GM23338 (cell line): ENCODE data around the gene NOS2.
"Not testable (repeated sequence)": the region's sequence is repeated elsewhere in the genome, so short reads cannot be mapped to it uniquely, and the experiment has no call there.

Experiments
- EZH2 ChIP-seq: fragments of 200-600 bp; sonication (generic); IDR thresholded peaks from one replicate; pipeline ENCODE4 v1.8.0; 2017; ENCODE audit warnings: antibody characterized with exemption, mild to moderate bottlenecking, low read depth; ENCODE audit not compliant: unreplicated experiment
- TF ChIP-seq, protein P1 (sequence below), 2 experiments: fragments of 200-600 bp in 1 of 2; sonication (generic) in 1 of 2; conservative IDR thresholded peaks; 2 replicates each; pipeline versions ENCODE4 v1.5.1 to v1.6.1; 2016 to 2017; ENCODE audit warnings: antibody characterized with exemption in 2 of 2, low read depth in 2 of 2, mild to moderate bottlenecking in 2 of 2, moderate library complexity in 1 of 2
- TF ChIP-seq, protein P2 (sequence below): IDR thresholded peaks from 2 replicates; pipeline ENCODE4 v1.6.1; 2016; ENCODE audit warnings: antibody characterized with exemption
- TF ChIP-seq, protein P3 (sequence below): IDR thresholded peaks from one replicate; pipeline ENCODE4 v1.6.1; 2018; ENCODE audit warnings: antibody characterized with exemption; ENCODE audit not compliant: unreplicated experiment

DNA sequence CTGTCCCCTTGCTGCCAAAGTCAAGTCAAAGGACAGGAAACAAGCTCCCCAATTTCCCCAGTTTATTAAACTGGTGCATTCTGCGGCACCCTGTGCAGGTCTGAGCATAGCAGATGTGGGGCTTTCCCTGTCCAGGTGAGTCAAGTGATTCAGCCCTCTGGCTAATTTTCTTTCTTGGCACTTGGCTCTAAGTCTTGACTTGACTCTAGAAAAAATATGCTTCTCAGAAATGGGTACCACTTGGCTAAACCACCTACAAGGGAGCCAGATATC, 40.0 kb upstream of the NOS2 start:
- TF ChIP-seq, protein P1, sequence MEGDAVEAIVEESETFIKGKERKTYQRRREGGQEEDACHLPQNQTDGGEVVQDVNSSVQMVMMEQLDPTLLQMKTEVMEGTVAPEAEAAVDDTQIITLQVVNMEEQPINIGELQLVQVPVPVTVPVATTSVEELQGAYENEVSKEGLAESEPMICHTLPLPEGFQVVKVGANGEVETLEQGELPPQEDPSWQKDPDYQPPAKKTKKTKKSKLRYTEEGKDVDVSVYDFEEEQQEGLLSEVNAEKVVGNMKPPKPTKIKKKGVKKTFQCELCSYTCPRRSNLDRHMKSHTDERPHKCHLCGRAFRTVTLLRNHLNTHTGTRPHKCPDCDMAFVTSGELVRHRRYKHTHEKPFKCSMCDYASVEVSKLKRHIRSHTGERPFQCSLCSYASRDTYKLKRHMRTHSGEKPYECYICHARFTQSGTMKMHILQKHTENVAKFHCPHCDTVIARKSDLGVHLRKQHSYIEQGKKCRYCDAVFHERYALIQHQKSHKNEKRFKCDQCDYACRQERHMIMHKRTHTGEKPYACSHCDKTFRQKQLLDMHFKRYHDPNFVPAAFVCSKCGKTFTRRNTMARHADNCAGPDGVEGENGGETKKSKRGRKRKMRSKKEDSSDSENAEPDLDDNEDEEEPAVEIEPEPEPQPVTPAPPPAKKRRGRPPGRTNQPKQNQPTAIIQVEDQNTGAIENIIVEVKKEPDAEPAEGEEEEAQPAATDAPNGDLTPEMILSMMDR (conservative IDR thresholded peaks at IDR 0.05; ENCODE audit: low read depth in 2 of 2): not testable (repeated sequence)
- TF ChIP-seq, protein P2, sequence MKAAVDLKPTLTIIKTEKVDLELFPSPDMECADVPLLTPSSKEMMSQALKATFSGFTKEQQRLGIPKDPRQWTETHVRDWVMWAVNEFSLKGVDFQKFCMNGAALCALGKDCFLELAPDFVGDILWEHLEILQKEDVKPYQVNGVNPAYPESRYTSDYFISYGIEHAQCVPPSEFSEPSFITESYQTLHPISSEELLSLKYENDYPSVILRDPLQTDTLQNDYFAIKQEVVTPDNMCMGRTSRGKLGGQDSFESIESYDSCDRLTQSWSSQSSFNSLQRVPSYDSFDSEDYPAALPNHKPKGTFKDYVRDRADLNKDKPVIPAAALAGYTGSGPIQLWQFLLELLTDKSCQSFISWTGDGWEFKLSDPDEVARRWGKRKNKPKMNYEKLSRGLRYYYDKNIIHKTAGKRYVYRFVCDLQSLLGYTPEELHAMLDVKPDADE: not testable (repeated sequence)
- TF ChIP-seq, protein P3, sequence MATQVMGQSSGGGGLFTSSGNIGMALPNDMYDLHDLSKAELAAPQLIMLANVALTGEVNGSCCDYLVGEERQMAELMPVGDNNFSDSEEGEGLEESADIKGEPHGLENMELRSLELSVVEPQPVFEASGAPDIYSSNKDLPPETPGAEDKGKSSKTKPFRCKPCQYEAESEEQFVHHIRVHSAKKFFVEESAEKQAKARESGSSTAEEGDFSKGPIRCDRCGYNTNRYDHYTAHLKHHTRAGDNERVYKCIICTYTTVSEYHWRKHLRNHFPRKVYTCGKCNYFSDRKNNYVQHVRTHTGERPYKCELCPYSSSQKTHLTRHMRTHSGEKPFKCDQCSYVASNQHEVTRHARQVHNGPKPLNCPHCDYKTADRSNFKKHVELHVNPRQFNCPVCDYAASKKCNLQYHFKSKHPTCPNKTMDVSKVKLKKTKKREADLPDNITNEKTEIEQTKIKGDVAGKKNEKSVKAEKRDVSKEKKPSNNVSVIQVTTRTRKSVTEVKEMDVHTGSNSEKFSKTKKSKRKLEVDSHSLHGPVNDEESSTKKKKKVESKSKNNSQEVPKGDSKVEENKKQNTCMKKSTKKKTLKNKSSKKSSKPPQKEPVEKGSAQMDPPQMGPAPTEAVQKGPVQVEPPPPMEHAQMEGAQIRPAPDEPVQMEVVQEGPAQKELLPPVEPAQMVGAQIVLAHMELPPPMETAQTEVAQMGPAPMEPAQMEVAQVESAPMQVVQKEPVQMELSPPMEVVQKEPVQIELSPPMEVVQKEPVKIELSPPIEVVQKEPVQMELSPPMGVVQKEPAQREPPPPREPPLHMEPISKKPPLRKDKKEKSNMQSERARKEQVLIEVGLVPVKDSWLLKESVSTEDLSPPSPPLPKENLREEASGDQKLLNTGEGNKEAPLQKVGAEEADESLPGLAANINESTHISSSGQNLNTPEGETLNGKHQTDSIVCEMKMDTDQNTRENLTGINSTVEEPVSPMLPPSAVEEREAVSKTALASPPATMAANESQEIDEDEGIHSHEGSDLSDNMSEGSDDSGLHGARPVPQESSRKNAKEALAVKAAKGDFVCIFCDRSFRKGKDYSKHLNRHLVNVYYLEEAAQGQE: not testable (repeated sequence)
- TF ChIP-seq EZH2: not testable (repeated sequence)
